Activated CD4-positive, alpha-beta T cell treated with anti-CD3 and anti-CD28 coated beads, Interleukin-2, amount 50 U/mL, for 48 hours (primary cell): ENCODE measurements around the gene POLR2F.
A peak's percentile ranks its signal among the peaks of the same experiment; 100 is the strongest.
"Not testable (repeated sequence)": the region's sequence is repeated elsewhere in the genome, so short reads cannot be mapped to it uniquely, and the experiment has no call there.

Experiments used
- DNase-seq, 2 experiments: peaks; one replicate each; pipeline ENCODE4 v3.0.0-alpha.2; 2020

The POLR2F gene

GRCh38 chr22:37925767-37926166, 27.7 kb upstream of the POLR2F start:
- DNase-seq = no peak

GRCh38 chr22:37926358-37926757, 27.1 kb upstream of the POLR2F start:
- no peak for DNase-seq

- DNase-seq = no peak
These were observed 26.5 kb upstream of the POLR2F start for GRCh38 chr22:37926771-37927636.

- no peak for DNase-seq
These were observed 25.9 kb upstream of the POLR2F start for GRCh38 chr22:37927637-37927936.

- DNase-seq = no peak
These were observed 24.1 kb upstream of the POLR2F start for GRCh38 chr22:37929390-37929789.

- peak; percentile 10 to 18 for DNase-seq
These were observed 23.1 kb upstream of the POLR2F start for GRCh38 chr22:37930270-37930951.

GRCh38 chr22:37930952-37931440, 22.5 kb upstream of the POLR2F start:
- no peak for DNase-seq

- DNase-seq = no peak
These were observed 21.6 kb upstream of the POLR2F start for GRCh38 chr22:37931893-37932389.

- no peak for DNase-seq
These were observed 21.1 kb upstream of the POLR2F start for GRCh38 chr22:37932401-37932800.

GRCh38 chr22:37932821-37933578, 20.5 kb upstream of the POLR2F start:
- DNase-seq = no peak

GRCh38 chr22:37933711-37934376, 19.7 kb upstream of the POLR2F start:
- peak; percentile 86 to 91 for DNase-seq

GRCh38 chr22:37940698-37941376, 12.7 kb upstream of the POLR2F start:
- DNase-seq = no peak

- DNase-seq = no peak
These were observed 11.4 kb upstream of the POLR2F start for GRCh38 chr22:37942133-37942532.

GRCh38 chr22:37943136-37943824, 10.2 kb upstream of the POLR2F start:
- no peak for DNase-seq

- DNase-seq = no peak
These were observed 9.7 kb upstream of the POLR2F start for GRCh38 chr22:37943825-37944198.

GRCh38 chr22:37944423-37944822, 9.1 kb upstream of the POLR2F start:
- not testable (repeated sequence) for DNase-seq

GRCh38 chr22:37947142-37947795, 6.2 kb upstream of the POLR2F start:
- DNase-seq = not testable (repeated sequence)

- no peak for DNase-seq
These were observed 2.2 kb upstream of the POLR2F start for GRCh38 chr22:37951305-37951704.

- not testable (repeated sequence) for DNase-seq
These were observed 870 bp upstream of the POLR2F start for GRCh38 chr22:37952629-37953028.

- DNase-seq = peak in 1 of 2 experiments; percentile 5
These were observed 450 bp upstream of the POLR2F start for GRCh38 chr22:37953062-37953436.

GRCh38 chr22:37954686-37955085, 1.2 kb downstream of the POLR2F start:
- no peak for DNase-seq
